Measurements from ENCODE around the gene MS4A4A.

The MS4A4A gene

DNA sequence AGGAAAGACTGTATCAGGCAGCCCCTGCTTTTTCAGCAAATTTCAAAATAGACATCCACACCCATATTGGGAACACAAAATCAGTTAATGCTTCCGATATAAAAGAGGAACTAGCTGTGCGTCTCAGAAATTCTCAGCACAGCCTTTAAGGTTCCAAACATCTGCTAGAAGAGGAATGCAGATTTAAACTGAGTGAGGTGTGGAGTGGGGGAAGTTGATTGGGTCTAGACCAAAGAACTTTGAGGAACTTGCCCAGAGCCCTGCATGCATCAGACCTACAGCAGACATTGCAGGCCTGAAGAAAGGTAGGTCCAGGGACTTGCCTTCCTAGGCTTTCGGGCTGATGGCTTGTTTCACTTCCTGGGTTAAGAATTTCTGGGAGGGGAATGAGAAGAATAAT lies at the start of gene MS4A4A:
Gene MS4A4A, plus strand, starts transcription at position 255 of the 400 bp plus-strand sequence. Its CDS starts 10 bp downstream, at position 265.
- Mint-ChIP-seq H3K4me1 (ENCODE audit: low read depth) (no peaks in the 10 kb centered on the region), H3K4me3 (no peak within 1 kb of the TSS), H3K36me3 (ENCODE audit: low read depth) (no peaks in the 10 kb centered on the region), H3K9me3 (no peaks in the 10 kb centered on the region), H3K27me3 (peaks cover 27% of the 10 kb centered on the region), H3K27ac (no peak within 1 kb of the TSS)
- no peak for DNase-seq

DNA sequence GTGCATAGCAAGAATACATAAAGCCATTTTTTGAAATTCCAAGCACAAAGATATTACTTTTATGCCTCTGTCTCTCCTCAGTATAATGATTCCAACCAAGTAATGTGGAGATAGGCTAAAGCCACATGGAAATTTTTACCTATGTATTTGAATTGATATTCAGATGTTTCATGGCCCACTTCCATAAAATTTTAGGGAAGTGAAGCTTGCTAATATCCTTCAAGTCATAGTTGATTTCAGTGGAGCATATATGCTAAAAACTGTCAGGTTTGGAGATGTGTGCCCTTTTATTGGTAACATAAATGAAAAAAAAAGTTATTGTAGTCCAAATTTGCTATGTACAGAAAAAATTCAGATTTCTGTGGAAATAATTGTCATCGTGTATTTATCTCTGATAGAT lies 49.8 kb upstream of the MS4A4A start:
- Mint-ChIP-seq H3K27me3 (peaks cover 17% of the 10 kb centered on the region), H3K27ac (no peak overlapping the region), H3K4me3 (no peak overlapping the region), H3K4me1 (ENCODE audit: low read depth) (no peaks in the 10 kb centered on the region), H3K9me3 (no peaks in the 10 kb centered on the region), H3K36me3 (ENCODE audit: low read depth) (no peaks in the 10 kb centered on the region)
- DNase-seq, result no peak

DNA sequence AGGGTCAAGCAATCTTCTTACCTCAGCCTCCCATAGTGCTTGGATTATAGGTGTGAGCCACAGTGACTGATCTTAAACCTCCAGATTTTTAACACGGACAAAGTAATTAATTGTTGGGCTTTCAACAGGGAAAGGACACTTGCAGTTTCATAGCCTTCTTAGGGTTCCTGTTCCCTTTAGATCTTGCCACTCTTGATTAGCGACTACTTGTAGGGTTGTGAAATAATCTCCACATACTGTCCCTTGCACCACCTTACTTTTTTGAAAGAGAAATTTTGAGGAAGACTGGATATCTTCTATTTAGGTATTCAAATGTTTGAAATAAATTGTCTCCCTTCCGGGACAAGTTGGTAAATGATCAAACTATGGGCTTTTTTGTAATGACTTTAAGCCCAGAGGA lies 45.1 kb upstream of the MS4A4A start:
- Mint-ChIP-seq H3K27ac (no peak overlapping the region), H3K9me3 (no peaks in the 10 kb centered on the region), H3K36me3 (ENCODE audit: low read depth) (no peaks in the 10 kb centered on the region), H3K4me3 (no peak overlapping the region), H3K4me1 (ENCODE audit: low read depth) (no peaks in the 10 kb centered on the region), H3K27me3 (peaks cover 38% of the 10 kb centered on the region)
- no peak for DNase-seq

- Mint-ChIP-seq H3K36me3 (ENCODE audit: low read depth) (no peaks in the 10 kb centered on the region), H3K9me3 (no peaks in the 10 kb centered on the region), H3K4me3 (no peak overlapping the region), H3K4me1 (ENCODE audit: low read depth) (no peaks in the 10 kb centered on the region), H3K27ac (no peak overlapping the region), H3K27me3 (peaks cover 62% of the 10 kb centered on the region)
- DNase-seq, result no peak
Observed at GRCh38 chr11:60240662-60241061, 39.8 kb upstream of the MS4A4A start.

GRCh38 chr11:60241786-60242185 lies 38.7 kb upstream of the MS4A4A start:
- H3K9me3 Mint-ChIP-seq, result no peaks in the 10 kb centered on the region

GRCh38 chr11:60242740-60243239 lies 37.7 kb upstream of the MS4A4A start, which contains the start of gene MS4A4E:
MS4A4E (minus strand) TSS chr11:60243137; CDS start chr11:60230055, 13,082 bp downstream.
- Mint-ChIP-seq H3K27me3 (peaks cover 67% of the 10 kb centered on the region), H3K27ac (no peak within 1 kb of the TSS), H3K4me1 (ENCODE audit: low read depth) (no peaks in the 10 kb centered on the region), H3K4me3 (no peak within 1 kb of the TSS), H3K36me3 (ENCODE audit: low read depth) (no peaks in the 10 kb centered on the region), H3K9me3 (no peaks in the 10 kb centered on the region)
- no peak for DNase-seq

More at GRCh38 chr11:60241786-60242185, 38.7 kb upstream of the MS4A4A start:
- H3K4me3 Mint-ChIP-seq, result no peak overlapping the region
- no peak for DNase-seq
- no peaks in the 10 kb centered on the region for H3K36me3 Mint-ChIP-seq (ENCODE audit: low read depth)
- H3K27me3 Mint-ChIP-seq, result peaks cover 66% of the 10 kb centered on the region
- no peaks in the 10 kb centered on the region for H3K4me1 Mint-ChIP-seq (ENCODE audit: low read depth)
- no peak overlapping the region for H3K27ac Mint-ChIP-seq

DNA sequence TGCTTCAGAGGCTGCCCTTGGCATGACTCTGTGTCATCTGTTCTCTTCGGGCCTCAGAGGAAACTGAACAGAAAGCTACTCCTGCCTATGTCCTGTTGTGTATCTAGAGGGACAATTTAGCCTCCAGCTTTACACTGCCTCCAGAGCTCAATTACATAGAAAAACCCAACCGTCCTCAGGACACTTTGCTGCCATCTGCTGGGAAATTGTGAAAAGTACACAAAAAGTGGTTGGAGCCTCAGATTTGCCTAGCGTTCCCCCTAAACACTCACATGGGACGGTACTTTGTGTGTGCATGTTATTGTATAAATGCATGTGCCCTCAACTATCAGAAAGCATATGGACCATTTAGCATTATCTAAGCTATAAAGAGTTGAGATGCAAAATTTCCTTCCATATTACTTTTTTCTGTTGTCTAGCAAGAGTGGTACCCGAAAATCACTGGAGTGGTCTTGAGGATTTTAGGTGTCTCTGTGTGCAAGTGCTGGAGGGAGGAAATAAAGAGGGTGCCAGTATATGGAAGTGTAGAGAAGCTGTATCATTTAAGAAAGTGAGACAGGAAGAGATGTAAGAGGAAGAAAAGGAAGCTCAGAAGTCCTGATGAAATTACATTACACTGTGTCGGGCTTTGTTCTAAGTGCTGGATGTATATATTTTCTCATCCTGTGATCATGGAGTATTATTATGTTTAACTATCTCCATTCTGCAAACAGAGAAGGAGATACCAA lies 28.8 kb upstream of the MS4A4A start:
- peaks cover 59% of the 10 kb centered on the region for H3K27me3 Mint-ChIP-seq
- no peaks in the 10 kb centered on the region for H3K36me3 Mint-ChIP-seq (ENCODE audit: low read depth)
- no peak overlapping the region for H3K27ac Mint-ChIP-seq
- peaks cover 9% of the 10 kb centered on the region for H3K9me3 Mint-ChIP-seq
- H3K4me3 Mint-ChIP-seq, result no peak overlapping the region
- no peaks in the 10 kb centered on the region for H3K4me1 Mint-ChIP-seq (ENCODE audit: low read depth)
- no peak for DNase-seq

GRCh38 chr11:60252213-60253108 lies 28.0 kb upstream of the MS4A4A start:
- Mint-ChIP-seq H3K27ac (no peak overlapping the region), H3K4me1 (ENCODE audit: low read depth) (no peaks in the 10 kb centered on the region), H3K9me3 (peaks cover 9% of the 10 kb centered on the region), H3K36me3 (ENCODE audit: low read depth) (no peaks in the 10 kb centered on the region), H3K4me3 (no peak overlapping the region), H3K27me3 (peaks cover 53% of the 10 kb centered on the region)
- no peak for DNase-seq

DNA sequence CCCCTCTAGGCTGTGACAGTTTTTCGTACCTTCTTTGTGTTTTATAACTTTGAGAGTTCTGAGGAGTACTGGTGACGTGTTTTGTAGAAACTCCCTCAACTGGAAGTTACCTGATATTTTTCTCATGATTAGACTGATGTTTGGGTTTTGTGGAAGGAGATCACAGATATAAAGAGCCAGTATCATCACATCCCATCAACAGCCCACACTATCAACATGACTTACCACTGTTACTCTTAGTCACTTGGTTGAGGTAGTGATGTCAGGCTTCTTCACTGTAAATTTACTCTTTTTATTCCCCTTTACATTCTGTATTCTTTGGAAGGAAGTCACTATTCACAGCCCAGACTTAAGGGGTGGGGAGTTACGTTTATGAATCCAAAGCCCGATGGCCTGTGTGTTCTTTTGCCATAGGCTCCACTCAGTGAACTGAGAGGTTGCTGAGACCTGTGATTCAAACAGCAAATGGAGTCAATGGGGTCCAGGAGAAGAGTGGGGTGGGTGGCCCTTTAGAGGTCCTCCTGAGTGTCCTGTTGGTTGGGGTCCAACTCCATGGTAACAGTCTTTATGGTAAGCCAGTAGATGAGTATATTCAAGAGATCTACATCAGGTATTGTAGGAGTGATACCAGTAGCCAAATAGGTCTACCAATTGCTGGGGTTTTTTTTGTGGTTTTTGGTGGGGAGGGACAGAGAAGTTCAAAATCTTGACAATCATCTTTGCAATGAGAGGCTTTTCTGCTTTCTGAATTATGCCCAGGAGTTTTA lies 22.3 kb upstream of the MS4A4A start:
- H3K4me3 Mint-ChIP-seq, result no peak overlapping the region
- no peak for DNase-seq
- peaks cover 35% of the 10 kb centered on the region for H3K27me3 Mint-ChIP-seq
- no peaks in the 10 kb centered on the region for H3K36me3 Mint-ChIP-seq (ENCODE audit: low read depth)
- H3K4me1 Mint-ChIP-seq (ENCODE audit: low read depth), result peaks cover 3% of the 10 kb centered on the region
- H3K27ac Mint-ChIP-seq, result no peak overlapping the region
- H3K9me3 Mint-ChIP-seq, result peaks cover 9% of the 10 kb centered on the region

- DNase-seq, result no peak
- H3K36me3 Mint-ChIP-seq (ENCODE audit: low read depth), result no peaks in the 10 kb centered on the region
- no peaks in the 10 kb centered on the region for H3K9me3 Mint-ChIP-seq
- H3K27me3 Mint-ChIP-seq, result peaks cover 24% of the 10 kb centered on the region
- H3K27ac Mint-ChIP-seq, result no peak overlapping the region
- peaks cover 3% of the 10 kb centered on the region for H3K4me1 Mint-ChIP-seq (ENCODE audit: low read depth)
- no peak overlapping the region for H3K4me3 Mint-ChIP-seq
Observed at GRCh38 chr11:60261014-60261413, 19.5 kb upstream of the MS4A4A start.

DNA sequence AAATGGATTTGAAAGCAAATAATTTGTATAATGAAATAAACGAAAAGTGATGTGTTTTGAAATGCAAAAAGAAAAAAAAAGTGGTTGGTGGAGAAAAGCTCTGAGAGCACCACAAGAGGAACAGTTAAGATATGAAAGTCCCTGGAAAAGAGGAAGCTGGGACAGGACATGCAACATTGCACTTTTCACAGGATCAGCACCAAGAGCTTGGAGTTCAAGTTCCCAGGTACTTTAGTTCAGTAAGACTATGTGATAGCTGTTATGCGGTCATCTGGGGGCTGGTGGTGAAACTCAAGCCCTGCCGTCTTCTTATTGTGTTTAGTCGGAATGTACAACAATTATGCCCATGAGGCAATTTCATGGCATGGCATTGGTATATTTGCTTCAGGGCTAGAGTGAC lies 17.1 kb upstream of the MS4A4A start:
- H3K27me3 Mint-ChIP-seq, result peaks cover 34% of the 10 kb centered on the region
- peaks cover 2% of the 10 kb centered on the region for H3K4me1 Mint-ChIP-seq (ENCODE audit: low read depth)
- no peaks in the 10 kb centered on the region for H3K36me3 Mint-ChIP-seq (ENCODE audit: low read depth)
- H3K4me3 Mint-ChIP-seq, result no peak overlapping the region
- H3K9me3 Mint-ChIP-seq, result no peaks in the 10 kb centered on the region
- H3K27ac Mint-ChIP-seq, result no peak overlapping the region
- DNase-seq, result no peak

GRCh38 chr11:60264644-60265043 lies 15.8 kb upstream of the MS4A4A start:
- Mint-ChIP-seq H3K4me3 (no peak overlapping the region), H3K4me1 (ENCODE audit: low read depth) (no peaks in the 10 kb centered on the region), H3K36me3 (ENCODE audit: low read depth) (no peaks in the 10 kb centered on the region), H3K27ac (no peak overlapping the region), H3K27me3 (peaks cover 43% of the 10 kb centered on the region), H3K9me3 (no peaks in the 10 kb centered on the region)
- no peak for DNase-seq

GRCh38 chr11:60265373-60266214 lies 14.9 kb upstream of the MS4A4A start:
- Mint-ChIP-seq H3K4me3 (no peak overlapping the region), H3K27ac (no peak overlapping the region), H3K4me1 (ENCODE audit: low read depth) (no peaks in the 10 kb centered on the region), H3K36me3 (ENCODE audit: low read depth) (no peaks in the 10 kb centered on the region), H3K27me3 (peaks cover 40% of the 10 kb centered on the region), H3K9me3 (no peaks in the 10 kb centered on the region)
- no peak for DNase-seq
